Testis (tissue), 3 donors: Measurements from ENCODE around the gene PSMD6. TPM values are rescaled to one million over a fixed set of nuclear protein-coding genes. Genes with fewer than 3 reads are reported as not detected.
A peak's percentile ranks its signal among the peaks of the same experiment; 100 is the strongest.

Experiments
- DNase-seq: peaks from one replicate; pipeline ENCODE4 v3.0.0-alpha.2; 2019
- H3K27ac ChIP-seq, 2 donors: fragments of 200-600 bp; sonication (generic); one replicate each; pipeline ENCODE4 v1.5.1; 2019
- H3K27me3 ChIP-seq: fragments of 200-600 bp; sonication (generic); one replicate; pipeline ENCODE4 v1.5.1; 2019
- H3K36me3 ChIP-seq: fragments of 200-600 bp; sonication (generic); one replicate; pipeline ENCODE4 v1.5.1; 2017; ENCODE audit warnings: low read depth; ENCODE audit errors: missing control alignments
- H3K4me1 ChIP-seq: fragments of 200-600 bp; sonication (generic); one replicate; pipeline ENCODE4 v1.5.1; 2019
- H3K4me3 ChIP-seq, 2 donors: fragments of 200-600 bp; sonication (generic); one replicate each; pipeline ENCODE4 v1.5.1; 2017 to 2019
- H3K9me3 ChIP-seq: fragments of 200-600 bp; sonication (generic); one replicate; pipeline ENCODE4 v1.5.1; 2017
- CTCF ChIP-seq, 3 experiments: fragments of 450-650 bp in 2 of 3; fragments of 200-600 bp in 1 of 3; sonication (generic) in 1 of 3; IDR thresholded peaks; one replicate each; pipeline ENCODE4 v1.5.1; 2016 to 2019; ENCODE audit warnings: antibody characterized with exemption in 3 of 3, mild to moderate bottlenecking in 2 of 3, moderate library complexity in 1 of 3
- POLR2A ChIP-seq: fragments of 450-650 bp; IDR thresholded peaks from one replicate; pipeline ENCODE4 v1.6.1; 2017; ENCODE audit warnings: antibody characterized with exemption, mild to moderate bottlenecking, moderate library complexity
- WGBS, 2 donors: methylation state at CpG; one replicate each; pipeline ENCODE4 v1.1.5; 2018; 5-methylcytosine and 5-hydroxymethylcytosine counted together
- intact Hi-C: fragments of 100-400 bp; cut with DNase I; formaldehyde crosslinking; loops from one replicate; pipeline ENCODE4 v1.15.1; 2023; ENCODE audit warnings: low total_unique reads
- polyA plus RNA-seq: library from polyadenylated mRNA; stranded (reverse); fragments of 350-450 nt; fragmentation: Illumina TruSeq; extraction: RNeasy Lipid Tissue Mini Kit (QIAGEN cat#74804); gene quantifications from one replicate; pipeline ENCODE4 v1.2.3, GENCODE V29; 2014; ENCODE audit warnings: low read depth, low replicate concordance; ENCODE audit not compliant: insufficient read depth
- total RNA-seq, 2 donors: library from RNA; depleted of rRNA; stranded (reverse); fragments of >200 nt; gene quantifications; one replicate each; pipeline ENCODE4 v1.2.3, GENCODE V29; 2016

PSMD6 gene
- total and polyA plus RNA-seq, 3 donors from 2014 or later: 105 to 249 (median 128) TPM

GRCh38 chr3:64026346-64026745 lies 3.1 kb upstream of the PSMD6 start:
- Histone ChIP-seq H3K27me3 (no peaks in the 10 kb centered on the region), H3K4me3 (no peak overlapping the region), H3K4me1 (peaks cover 10% of the 10 kb centered on the region), H3K36me3 (no peaks in the 10 kb centered on the region), H3K27ac (no peak overlapping the region), H3K9me3 (no peaks in the 10 kb centered on the region)
- 87 to 95% methylated on average over 2 of the region's 2 CpGs for WGBS, 2 donors
- intact Hi-C loops: no loop called here
- no peak for DNase-seq
- TF ChIP-seq POLR2A (no peak), CTCF (IDR thresholded peaks at IDR 0.05) (no peak)

- DNase-seq: no peak
- H3K4me1 ChIP-seq: peaks cover 10% of the 10 kb centered on the region
- intact Hi-C loops: no loop called here
- WGBS, 2 donors: 46 to 64% methylated on average over 5 of the region's 5 CpGs
- H3K9me3 ChIP-seq: no peaks in the 10 kb centered on the region
- H3K27me3 ChIP-seq: no peaks in the 10 kb centered on the region
- H3K27ac ChIP-seq: peak overlapping the region; percentile 53 to 67
- peak overlapping the region; percentile 78 to 83 for H3K4me3 ChIP-seq
- no peaks in the 10 kb centered on the region for H3K36me3 ChIP-seq
- TF ChIP-seq POLR2A (no peak), CTCF (IDR thresholded peaks at IDR 0.05) (no peak)
These were observed 548 bp upstream of the PSMD6 start for GRCh38 chr3:64023861-64024223.

- intact Hi-C loops: no loop called here
- peak overlapping the region; percentile 67 to 79 for H3K27ac ChIP-seq
- no peaks in the 10 kb centered on the region for H3K9me3 ChIP-seq
- TF ChIP-seq CTCF (IDR thresholded peaks at IDR 0.05): no peak
- TF ChIP-seq POLR2A: no peak
- H3K36me3 ChIP-seq: no peaks in the 10 kb centered on the region
- peak overlapping the region; percentile 78 to 83 for H3K4me3 ChIP-seq
- peaks cover 10% of the 10 kb centered on the region for H3K4me1 ChIP-seq
- 10 to 13% methylated on average over 22 to 24 of the region's 24 CpGs for WGBS, 2 donors
- DNase-seq: peak; percentile 32
- no peaks in the 10 kb centered on the region for H3K27me3 ChIP-seq
These were observed 675 bp downstream of the PSMD6 start for GRCh38 chr3:64022451-64023186.

GRCh38 chr3:64021922-64022321 lies 1.4 kb downstream of the PSMD6 start:
- no peak for TF ChIP-seq CTCF (IDR thresholded peaks at IDR 0.05)
- TF ChIP-seq POLR2A: no peak
- Histone ChIP-seq H3K9me3 (no peaks in the 10 kb centered on the region), H3K4me1 (peaks cover 10% of the 10 kb centered on the region), H3K27me3 (no peaks in the 10 kb centered on the region), H3K4me3 (peak overlapping the region in 1 of 2 donors; percentile 83), H3K36me3 (no peaks in the 10 kb centered on the region), H3K27ac (no peak overlapping the region)
- 54 to 66% methylated on average over 6 of the region's 6 CpGs for WGBS, 2 donors
- DNase-seq: no peak
- intact Hi-C loops: no loop called here

GRCh38 chr3:64019879-64020278 lies 3.4 kb downstream of the PSMD6 start:
- H3K4me1 ChIP-seq: peaks cover 10% of the 10 kb centered on the region
- no peaks in the 10 kb centered on the region for H3K36me3 ChIP-seq
- no peaks in the 10 kb centered on the region for H3K9me3 ChIP-seq
- intact Hi-C loops: no loop called here
- H3K27me3 ChIP-seq: no peaks in the 10 kb centered on the region
- 61 to 84% methylated on average over 2 of the region's 2 CpGs for WGBS, 2 donors
- no peak overlapping the region for H3K27ac ChIP-seq
- no peak for DNase-seq
- TF ChIP-seq CTCF (IDR thresholded peaks at IDR 0.05) (no peak), POLR2A (no peak)
- H3K4me3 ChIP-seq: no peak overlapping the region
